PC-9 (cell line): ENCODE results near the gene SRPX. TPM values are rescaled to one million over a fixed set of nuclear protein-coding genes. Genes with fewer than 3 reads are reported as not detected.

Experiments
- BruUV-seq: library from RNA; stranded (reverse); fragments of 400-500 nt; replicated peaks from 2 replicates; lab custom pipeline; 2021; lab: Mats Ljungman, UMichigan
- CTCF ChIA-PET: fragments of 300-600 bp; sonication (Branson Sonifier 250); formaldehyde crosslinking; loops from one replicate; lab custom pipeline; 2022; ENCODE audit warnings: antibody characterized with exemption; lab: Charles Lee
- POLR2A ChIA-PET: fragments of 300-600 bp; sonication (Branson Sonifier 250); formaldehyde crosslinking; loops from one replicate; lab custom pipeline; 2022; ENCODE audit warnings: antibody characterized with exemption; ENCODE audit not compliant: unreplicated experiment; lab: Charles Lee
- DNase-seq, 2 experiments: peaks; one replicate each; pipeline versions ENCODE4 v3.0.0 to v3.0.0-alpha.2; 2015 to 2022; ENCODE audit warnings: mixed read lengths in 1 of 2
- H2AFZ ChIP-seq: fragments of 200-600 bp; sonication (generic); 2 replicates; pipeline ENCODE4 v1.8.1; 2017; ENCODE audit warnings: antibody characterized with exemption
- H3F3A ChIP-seq: fragments of 200-600 bp; sonication (generic); 2 replicates; pipeline ENCODE4 v1.8.1; 2017; ENCODE audit warnings: antibody characterized with exemption, mild to moderate bottlenecking, low read depth; ENCODE audit not compliant: insufficient read depth
- H3K27ac ChIP-seq: fragments of 200-600 bp; sonication (generic); 2 replicates; pipeline ENCODE4 v1.6.1; 2016; ENCODE audit warnings: mixed run types
- H3K27me3 ChIP-seq: fragments of 200-600 bp; sonication (generic); 2 replicates; pipeline ENCODE4 v1.6.1; 2016; ENCODE audit warnings: low read depth, mixed run types; ENCODE audit not compliant: insufficient read depth
- H3K36me3 ChIP-seq: fragments of 200-600 bp; sonication (generic); 2 replicates; pipeline ENCODE4 v1.6.1; 2016; ENCODE audit warnings: low read depth, mixed run types
- H3K4me1 ChIP-seq: fragments of 200-600 bp; sonication (generic); replicated peaks from 2 replicates; pipeline ENCODE4 v1.6.1; 2016; ENCODE audit warnings: mixed run types; ENCODE audit not compliant: insufficient read depth
- H3K4me2 ChIP-seq: fragments of 200-600 bp; sonication (generic); 2 replicates; pipeline ENCODE4 v1.6.1; 2017; ENCODE audit warnings: mixed run types
- H3K4me3 ChIP-seq: fragments of 200-600 bp; sonication (generic); 2 replicates; pipeline ENCODE4 v1.6.1; 2016; ENCODE audit warnings: mixed run types
- H3K79me2 ChIP-seq: fragments of 200-600 bp; sonication (generic); 2 replicates; pipeline ENCODE4 v1.6.1; 2017; ENCODE audit warnings: low read depth, mixed run types
- H3K9me2 ChIP-seq: fragments of 200-600 bp; sonication (generic); 2 replicates; pipeline ENCODE4 v1.8.1; 2017; ENCODE audit warnings: mild to moderate bottlenecking; ENCODE audit not compliant: insufficient read depth
- H3K9me3 ChIP-seq: fragments of 200-600 bp; sonication (generic); 2 replicates; pipeline ENCODE4 v1.8.1; 2016; ENCODE audit warnings: low read depth; ENCODE audit not compliant: insufficient read depth
- H4K20me1 ChIP-seq: fragments of 200-600 bp; sonication (generic); 2 replicates; pipeline ENCODE4 v1.8.1; 2017; ENCODE audit not compliant: insufficient read depth
- EZH2 ChIP-seq: fragments of 200-600 bp; sonication (generic); IDR thresholded peaks from 2 replicates; pipeline ENCODE4 v1.8.0; 2017; ENCODE audit warnings: antibody characterized with exemption, low read depth
- intact Hi-C: fragments of 100-400 bp; cut with micrococcal nuclease; formaldehyde crosslinking; loops from one replicate; pipeline ENCODE4 v1.10.0; 2022; ENCODE audit not compliant: unreplicated experiment
- total RNA-seq: library from RNA; stranded (reverse); gene quantifications from 2 replicates; pipeline ENCODE4 v1.2.3, GENCODE V29; 2021
- TF ChIP-seq, protein P1 (sequence below): fragments of 200-600 bp; sonication (generic); conservative IDR thresholded peaks from 2 replicates; pipeline ENCODE4 v1.6.1; 2017; ENCODE audit warnings: mixed run types, antibody characterized with exemption, mild to moderate bottlenecking, moderate library complexity

SRPX gene
- total RNA-seq, 1 experiment from 2014 or later: not detected

DNA sequence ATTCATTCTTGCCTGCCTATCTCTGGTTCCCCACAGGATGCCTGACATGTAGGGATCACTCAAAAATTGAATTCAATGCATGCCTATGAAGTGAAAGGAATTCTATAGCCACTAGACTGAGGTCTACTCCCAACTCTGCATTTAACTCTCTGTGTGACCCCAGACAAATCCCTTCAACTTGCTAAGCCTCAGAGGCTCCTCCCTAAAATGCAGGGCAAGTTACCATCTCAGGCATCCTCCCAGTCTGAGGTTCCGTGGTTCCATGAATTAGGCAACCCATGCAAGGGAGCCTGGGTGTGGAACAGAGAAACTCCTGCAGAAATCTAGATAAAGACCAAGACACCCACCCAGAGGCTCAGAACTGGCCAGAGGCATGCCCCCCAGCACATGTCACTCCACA, 6.6 kb downstream of the SRPX start:
- no peaks in the 10 kb centered on the region for H3K27me3 ChIP-seq
- ChIA-PET CTCF (no interaction called here), POLR2A (no interaction called here)
- no peak overlapping the region for H3K4me2 ChIP-seq
- H3K79me2 ChIP-seq: no peaks in the 10 kb centered on the region
- H3K4me3 ChIP-seq: no peak overlapping the region
- intact Hi-C loops: no loop called here
- DNase-seq: no peak
- no TSS peak for BruUV-seq
- H3K9me2 ChIP-seq: no peaks in the 10 kb centered on the region
- no peaks in the 10 kb centered on the region for H3K9me3 ChIP-seq
- H3F3A ChIP-seq: no peaks in the 10 kb centered on the region
- H4K20me1 ChIP-seq: no peaks in the 10 kb centered on the region
- no peak overlapping the region for H2AFZ ChIP-seq
- H3K4me1 ChIP-seq: no peaks in the 10 kb centered on the region
- no peak overlapping the region for H3K27ac ChIP-seq
- no peaks in the 10 kb centered on the region for H3K36me3 ChIP-seq
- no peak for TF ChIP-seq EZH2
- TF ChIP-seq, protein P1, sequence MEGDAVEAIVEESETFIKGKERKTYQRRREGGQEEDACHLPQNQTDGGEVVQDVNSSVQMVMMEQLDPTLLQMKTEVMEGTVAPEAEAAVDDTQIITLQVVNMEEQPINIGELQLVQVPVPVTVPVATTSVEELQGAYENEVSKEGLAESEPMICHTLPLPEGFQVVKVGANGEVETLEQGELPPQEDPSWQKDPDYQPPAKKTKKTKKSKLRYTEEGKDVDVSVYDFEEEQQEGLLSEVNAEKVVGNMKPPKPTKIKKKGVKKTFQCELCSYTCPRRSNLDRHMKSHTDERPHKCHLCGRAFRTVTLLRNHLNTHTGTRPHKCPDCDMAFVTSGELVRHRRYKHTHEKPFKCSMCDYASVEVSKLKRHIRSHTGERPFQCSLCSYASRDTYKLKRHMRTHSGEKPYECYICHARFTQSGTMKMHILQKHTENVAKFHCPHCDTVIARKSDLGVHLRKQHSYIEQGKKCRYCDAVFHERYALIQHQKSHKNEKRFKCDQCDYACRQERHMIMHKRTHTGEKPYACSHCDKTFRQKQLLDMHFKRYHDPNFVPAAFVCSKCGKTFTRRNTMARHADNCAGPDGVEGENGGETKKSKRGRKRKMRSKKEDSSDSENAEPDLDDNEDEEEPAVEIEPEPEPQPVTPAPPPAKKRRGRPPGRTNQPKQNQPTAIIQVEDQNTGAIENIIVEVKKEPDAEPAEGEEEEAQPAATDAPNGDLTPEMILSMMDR: no peak

DNA sequence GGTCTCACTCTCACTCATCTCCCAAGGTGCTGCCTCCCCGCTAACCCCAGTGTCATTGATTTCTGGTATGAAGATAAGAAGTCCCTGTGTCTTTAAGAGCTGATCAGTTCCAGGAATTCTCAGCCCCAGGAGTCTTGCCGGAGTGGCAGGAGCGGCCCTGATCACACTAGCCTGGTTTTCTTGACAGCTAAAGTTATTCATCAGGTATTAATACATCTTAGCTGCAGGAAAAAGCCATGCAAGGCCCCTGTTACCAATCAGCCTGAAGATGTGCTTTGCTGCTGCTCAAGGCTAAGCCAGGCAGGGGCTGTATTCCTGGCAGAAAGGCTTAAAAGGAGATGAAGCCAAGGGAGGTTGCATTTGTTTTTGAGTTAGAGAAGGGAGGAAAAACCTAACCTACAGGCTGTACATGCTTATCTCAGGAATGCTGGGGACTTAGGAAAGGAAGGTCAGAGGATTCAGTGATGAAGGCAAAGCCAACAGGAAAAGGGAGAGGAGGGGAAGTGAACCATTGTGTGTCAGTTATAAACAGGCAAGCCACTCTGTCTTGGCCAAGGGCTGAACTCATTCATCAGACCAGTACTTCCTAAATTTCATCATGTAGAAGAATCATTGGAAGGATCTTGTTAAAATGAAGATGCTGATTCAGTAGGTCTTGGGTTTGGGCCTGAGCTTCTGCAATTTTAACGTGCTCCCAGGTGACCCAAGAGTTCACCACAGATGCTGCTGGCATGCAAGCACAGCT, 8.6 kb downstream of the SRPX start:
- Histone ChIP-seq H3K36me3 (no peaks in the 10 kb centered on the region), H3F3A (no peaks in the 10 kb centered on the region), H3K27me3 (no peaks in the 10 kb centered on the region), H4K20me1 (no peaks in the 10 kb centered on the region), H3K4me3 (no peak overlapping the region), H3K9me2 (no peaks in the 10 kb centered on the region), H2AFZ (no peak overlapping the region), H3K79me2 (no peaks in the 10 kb centered on the region), H3K4me1 (no peaks in the 10 kb centered on the region), H3K9me3 (no peaks in the 10 kb centered on the region), H3K4me2 (no peak overlapping the region), H3K27ac (no peak overlapping the region)
- BruUV-seq: no TSS peak
- POLR2A ChIA-PET: no interaction called here
- no peak for DNase-seq
- intact Hi-C loops: no loop called here
- CTCF ChIA-PET: no interaction called here
- TF ChIP-seq, protein P1: no peak
- TF ChIP-seq EZH2: no peak

DNA sequence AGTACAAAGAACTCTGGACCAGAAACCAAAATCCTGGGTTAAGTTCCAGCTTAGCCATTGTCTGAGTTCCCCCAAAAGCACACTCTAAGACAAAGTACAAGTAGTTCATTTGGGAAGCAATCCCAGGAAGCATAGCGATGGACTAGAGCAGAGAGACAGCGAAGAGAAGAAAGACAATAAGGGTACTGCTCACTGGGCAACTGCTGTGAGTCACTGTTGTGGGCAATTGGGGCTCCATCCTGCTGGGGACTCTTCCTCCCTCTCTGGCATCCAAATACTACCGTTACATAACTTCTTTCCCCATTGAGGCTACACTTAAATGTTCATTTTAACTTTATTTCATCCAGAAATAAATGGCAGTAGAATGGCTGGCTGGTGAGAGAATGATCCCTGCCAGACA, 14.1 kb downstream of the SRPX start:
- H3K9me2 ChIP-seq: no peaks in the 10 kb centered on the region
- no peak overlapping the region for H2AFZ ChIP-seq
- H3K27me3 ChIP-seq: no peaks in the 10 kb centered on the region
- H3K36me3 ChIP-seq: no peaks in the 10 kb centered on the region
- no peaks in the 10 kb centered on the region for H3K79me2 ChIP-seq
- H3K4me3 ChIP-seq: no peak overlapping the region
- TF ChIP-seq, protein P1: no peak
- no peak for TF ChIP-seq EZH2
- no TSS peak for BruUV-seq
- no peaks in the 10 kb centered on the region for H3F3A ChIP-seq
- ChIA-PET CTCF (no interaction called here), POLR2A (no interaction called here)
- no peaks in the 10 kb centered on the region for H4K20me1 ChIP-seq
- no peak for DNase-seq
- H3K9me3 ChIP-seq: no peaks in the 10 kb centered on the region
- H3K4me1 ChIP-seq: no peaks in the 10 kb centered on the region
- no peak overlapping the region for H3K4me2 ChIP-seq
- intact Hi-C loops: no loop called here
- no peak overlapping the region for H3K27ac ChIP-seq
